Ascending aorta (tissue), 2 donors: ENCODE measurements around the gene ACER3. TPM values are rescaled to one million over a fixed set of nuclear protein-coding genes. Genes with fewer than 3 reads are reported as not detected.
"Not testable (repeated sequence)": the region's sequence is repeated elsewhere in the genome, so short reads cannot be mapped to it uniquely, and the experiment has no call there.

Experiments used
- DNase-seq, 2 donors: peaks; one replicate each; pipeline ENCODE4 v3.0.0-alpha.2; 2019; ENCODE audit warnings: low spot score in 2 of 2
- H3K27ac ChIP-seq, 2 donors: fragments of 200-600 bp; sonication (generic); one replicate each; pipeline ENCODE4 v1.5.1; 2016 to 2017; ENCODE audit warnings: mild to moderate bottlenecking in 1 of 2
- H3K27me3 ChIP-seq: fragments of 200-600 bp; sonication (generic); one replicate; pipeline ENCODE4 v1.5.1; 2017
- H3K36me3 ChIP-seq, 2 donors: fragments of 200-600 bp; sonication (generic); one replicate each; pipeline ENCODE4 v1.5.1; 2016
- H3K4me1 ChIP-seq, 2 donors: fragments of 200-600 bp; sonication (generic); one replicate each; pipeline ENCODE4 v1.5.1; 2016 to 2017; ENCODE audit warnings: mild to moderate bottlenecking in 1 of 2
- H3K4me3 ChIP-seq, 2 donors: fragments of 200-600 bp; sonication (generic); one replicate each; pipeline ENCODE4 v1.5.1; 2016 to 2017; ENCODE audit warnings: mild to moderate bottlenecking in 1 of 2
- H3K9me3 ChIP-seq, 2 donors: fragments of 200-600 bp; sonication (generic); one replicate each; pipeline ENCODE4 v1.5.1; 2016
- intact Hi-C: fragments of 100-400 bp; cut with DNase I; formaldehyde crosslinking; loops from one replicate; pipeline ENCODE4 v1.15.1; 2023
- total RNA-seq: library from RNA; depleted of rRNA; stranded (reverse); fragments of >200 nt; gene quantifications from one replicate; pipeline ENCODE4 v1.1.0, GENCODE V29; 2016
- TF ChIP-seq, protein P1 (sequence below), 3 experiments: fragments of 200-600 bp in 2 of 3; fragments of 450-650 bp in 1 of 3; sonication (generic) in 2 of 3; IDR thresholded peaks; one replicate each; pipeline ENCODE4 v1.5.1; 2016 to 2019; ENCODE audit warnings: antibody characterized with exemption in 3 of 3, mild to moderate bottlenecking in 1 of 3, moderate library complexity in 1 of 3

ACER3 gene
- total RNA-seq, 1 donor from 2014 or later = 10.5 TPM

DNA sequence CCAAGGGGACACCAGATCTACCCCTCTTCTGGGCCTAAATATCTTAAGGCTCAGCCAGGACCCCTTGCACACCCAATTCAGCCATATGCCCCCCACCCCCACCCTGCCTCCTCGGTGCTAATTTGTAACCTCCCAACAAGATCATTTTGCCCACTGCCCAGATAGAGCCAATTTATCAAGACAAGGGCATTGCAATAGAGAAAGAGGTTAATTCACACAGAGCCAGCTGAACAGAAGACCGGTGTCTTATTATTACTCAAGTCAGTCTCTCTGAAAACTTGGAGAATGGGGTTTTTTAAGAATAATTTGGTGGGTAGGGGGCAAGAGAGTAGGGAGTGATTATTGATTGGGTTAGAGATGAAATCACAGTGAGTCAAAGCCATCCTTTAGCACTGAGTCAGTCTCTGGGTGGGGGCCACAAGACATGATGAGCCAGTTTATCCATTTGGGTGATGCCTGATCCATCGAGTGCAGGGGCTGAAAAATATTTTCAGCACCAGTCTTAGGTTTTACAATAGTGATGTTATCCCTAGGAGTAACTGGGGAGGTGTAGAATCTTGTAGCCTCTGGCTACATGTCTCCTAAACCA lies 196.2 kb downstream of the ACER3 start:
- Histone ChIP-seq H3K9me3 (peaks cover 0 to 16% of the 10 kb centered on the region in 2 donors), H3K4me1 (no peaks in the 10 kb centered on the region), H3K27ac (no peak overlapping the region), H3K27me3 (no peaks in the 10 kb centered on the region), H3K4me3 (no peak overlapping the region), H3K36me3 (no peaks in the 10 kb centered on the region)
- intact Hi-C loops = no loop called here
- DNase-seq = no peak
- TF ChIP-seq, protein P1, sequence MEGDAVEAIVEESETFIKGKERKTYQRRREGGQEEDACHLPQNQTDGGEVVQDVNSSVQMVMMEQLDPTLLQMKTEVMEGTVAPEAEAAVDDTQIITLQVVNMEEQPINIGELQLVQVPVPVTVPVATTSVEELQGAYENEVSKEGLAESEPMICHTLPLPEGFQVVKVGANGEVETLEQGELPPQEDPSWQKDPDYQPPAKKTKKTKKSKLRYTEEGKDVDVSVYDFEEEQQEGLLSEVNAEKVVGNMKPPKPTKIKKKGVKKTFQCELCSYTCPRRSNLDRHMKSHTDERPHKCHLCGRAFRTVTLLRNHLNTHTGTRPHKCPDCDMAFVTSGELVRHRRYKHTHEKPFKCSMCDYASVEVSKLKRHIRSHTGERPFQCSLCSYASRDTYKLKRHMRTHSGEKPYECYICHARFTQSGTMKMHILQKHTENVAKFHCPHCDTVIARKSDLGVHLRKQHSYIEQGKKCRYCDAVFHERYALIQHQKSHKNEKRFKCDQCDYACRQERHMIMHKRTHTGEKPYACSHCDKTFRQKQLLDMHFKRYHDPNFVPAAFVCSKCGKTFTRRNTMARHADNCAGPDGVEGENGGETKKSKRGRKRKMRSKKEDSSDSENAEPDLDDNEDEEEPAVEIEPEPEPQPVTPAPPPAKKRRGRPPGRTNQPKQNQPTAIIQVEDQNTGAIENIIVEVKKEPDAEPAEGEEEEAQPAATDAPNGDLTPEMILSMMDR (IDR thresholded peaks at IDR 0.05) = no peak

DNA sequence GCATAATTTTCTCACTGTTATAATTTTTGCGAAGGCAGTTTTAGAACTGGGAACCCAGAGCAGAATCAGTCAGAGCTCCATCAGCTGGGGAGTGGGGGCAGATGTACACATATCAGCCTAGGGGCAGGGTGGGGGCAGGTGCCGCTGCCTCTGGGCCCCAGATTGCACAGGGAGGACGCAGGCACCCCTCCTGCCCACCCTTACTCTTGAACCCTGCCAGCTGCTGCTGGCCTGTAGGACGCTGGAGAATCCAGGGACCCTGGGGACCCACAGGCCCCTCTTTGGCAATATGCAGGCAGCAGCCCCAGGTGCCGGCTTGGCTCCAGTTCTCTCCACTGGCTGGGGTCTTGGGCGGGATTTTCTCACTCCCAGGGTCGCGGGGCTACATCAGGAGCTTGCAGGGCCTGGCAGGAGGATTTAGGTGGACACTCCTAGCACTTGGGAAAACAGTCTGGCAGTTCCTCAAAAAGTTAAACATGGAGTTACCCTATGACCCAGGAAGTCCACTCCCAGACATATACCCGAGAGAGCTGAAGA lies 197.3 kb downstream of the ACER3 start:
- Histone ChIP-seq H3K4me1 (no peaks in the 10 kb centered on the region), H3K4me3 (no peak overlapping the region), H3K27me3 (no peaks in the 10 kb centered on the region), H3K36me3 (no peaks in the 10 kb centered on the region), H3K9me3 (peaks cover 0 to 16% of the 10 kb centered on the region in 2 donors), H3K27ac (no peak overlapping the region)
- DNase-seq = no peak
- intact Hi-C loops = no loop called here
- TF ChIP-seq, protein P1 (IDR thresholded peaks at IDR 0.05) = no peak

DNA sequence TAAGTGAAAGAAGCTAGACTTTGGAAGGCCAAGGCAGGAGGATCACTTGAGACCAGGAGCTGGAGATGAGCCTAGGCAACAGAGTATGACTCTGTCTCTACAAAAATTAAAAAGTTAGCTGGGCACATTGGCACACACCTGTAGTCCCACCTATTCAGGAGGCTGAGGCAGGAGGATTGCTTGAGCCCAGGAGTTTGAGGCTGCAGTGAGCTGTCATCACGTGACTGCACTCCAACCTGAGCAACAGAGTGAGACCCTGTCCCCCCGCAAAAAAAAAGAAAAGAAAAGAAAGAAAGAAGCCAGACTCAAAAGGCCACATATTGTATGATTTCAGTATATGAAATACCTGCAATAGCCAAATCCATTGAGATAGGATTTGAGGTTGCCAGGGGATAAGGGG lies 198.2 kb downstream of the ACER3 start:
- Histone ChIP-seq H3K27ac (no peak overlapping the region), H3K9me3 (peaks cover 0 to 16% of the 10 kb centered on the region in 2 donors), H3K36me3 (no peaks in the 10 kb centered on the region), H3K27me3 (no peaks in the 10 kb centered on the region), H3K4me1 (no peaks in the 10 kb centered on the region), H3K4me3 (no peak overlapping the region)
- TF ChIP-seq, protein P1 (IDR thresholded peaks at IDR 0.05) = no peak
- intact Hi-C loops = no loop called here
- DNase-seq = no peak

DNA sequence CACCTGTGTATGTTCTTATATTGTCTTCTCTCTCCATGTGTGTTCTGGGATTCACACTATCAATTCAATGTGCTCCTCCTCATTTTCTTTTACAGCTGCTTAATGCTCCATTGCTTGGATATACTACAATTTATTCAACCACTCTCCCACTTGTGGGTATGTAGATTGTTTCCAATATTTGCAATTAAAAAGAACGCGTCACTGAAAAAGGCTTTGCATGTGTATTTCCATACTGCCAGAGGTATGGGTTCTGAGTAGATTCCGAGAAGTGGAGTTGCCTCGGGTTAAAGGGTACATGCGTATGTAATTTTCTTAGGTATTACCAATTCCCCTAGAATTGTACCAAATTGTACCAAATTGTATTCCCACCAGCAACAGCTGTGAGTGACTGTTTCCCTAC lies 199.1 kb downstream of the ACER3 start:
- no peak for DNase-seq
- H3K36me3 ChIP-seq = no peaks in the 10 kb centered on the region
- H3K9me3 ChIP-seq = peaks cover 0 to 16% of the 10 kb centered on the region in 2 donors
- TF ChIP-seq, protein P1 (IDR thresholded peaks at IDR 0.05) = no peak
- no peak overlapping the region for H3K27ac ChIP-seq
- intact Hi-C loops = loop anchor here (10.0 kb wide), 2 partner anchors 765 to 825 kb away; partner anchors contain the start of genes AAMDC and RSF1
- no peaks in the 10 kb centered on the region for H3K4me1 ChIP-seq
- H3K27me3 ChIP-seq = no peaks in the 10 kb centered on the region
- H3K4me3 ChIP-seq = no peak overlapping the region

DNA sequence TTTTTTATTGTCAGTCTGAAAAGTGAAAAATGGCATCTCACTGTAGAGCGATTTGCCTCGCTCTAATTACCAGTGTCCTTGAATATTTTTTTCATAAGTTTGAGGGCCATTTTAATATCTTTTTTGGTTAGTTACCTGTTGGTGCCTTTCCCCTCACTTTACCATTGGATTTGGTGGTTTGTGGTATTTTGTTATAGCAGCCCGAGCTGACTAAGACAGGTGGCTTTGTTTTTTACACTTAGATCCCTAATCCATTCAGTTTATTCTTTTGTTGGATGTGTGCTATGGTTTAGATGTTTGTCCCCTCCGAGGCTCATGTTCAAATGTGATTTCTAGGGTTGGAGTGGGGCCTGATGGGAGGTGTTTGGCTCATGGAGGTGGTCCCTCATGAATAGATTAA lies 199.5 kb downstream of the ACER3 start:
- no peaks in the 10 kb centered on the region for H3K4me1 ChIP-seq
- peaks cover 0 to 16% of the 10 kb centered on the region in 2 donors for H3K9me3 ChIP-seq
- no peak for DNase-seq
- TF ChIP-seq, protein P1 (IDR thresholded peaks at IDR 0.05) = no peak
- H3K36me3 ChIP-seq = no peaks in the 10 kb centered on the region
- H3K27ac ChIP-seq = no peak overlapping the region
- no peak overlapping the region for H3K4me3 ChIP-seq
- intact Hi-C loops = loop anchor here (10.0 kb wide), 2 partner anchors 765 to 825 kb away; partner anchors contain the start of genes AAMDC and RSF1
- no peaks in the 10 kb centered on the region for H3K27me3 ChIP-seq

DNA sequence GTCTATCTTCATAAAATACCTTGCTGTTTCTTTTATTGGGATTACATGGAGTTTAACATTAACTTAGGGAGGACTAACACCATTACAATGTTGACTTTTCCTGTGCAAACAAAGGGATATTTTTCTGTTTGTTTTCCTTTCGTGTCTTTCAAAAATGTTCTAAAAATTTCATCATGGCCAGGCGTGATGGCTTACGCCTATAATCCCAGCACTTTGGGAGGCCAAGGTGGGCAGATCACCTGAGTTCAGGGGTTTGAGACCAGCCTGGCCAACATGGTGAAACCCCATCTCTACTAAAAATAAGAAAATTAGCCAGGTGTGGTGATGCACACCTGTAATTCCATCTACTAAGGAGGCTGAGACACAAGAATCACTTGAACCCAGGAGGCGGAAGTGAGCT lies 200.5 kb downstream of the ACER3 start:
- intact Hi-C loops = loop anchor here (10.0 kb wide), 2 partner anchors 764 to 826 kb away; partner anchors contain the start of genes AAMDC and RSF1
- not testable (repeated sequence) for H3K27me3 ChIP-seq, H3K27ac ChIP-seq, DNase-seq, H3K36me3 ChIP-seq, H3K4me3 ChIP-seq, H3K4me1 ChIP-seq
- peaks cover 0 to 14% of the 10 kb centered on the region in 2 donors for H3K9me3 ChIP-seq
